ENCODE data around the gene INPP5B.
"Not testable (repeated sequence)": the region's sequence is repeated elsewhere in the genome, so short reads cannot be mapped to it uniquely, and the experiment has no call there.

Gene INPP5B

GRCh38 chr1:37987679-37988078 lies 40.8 kb upstream of the INPP5B start:
- Histone ChIP-seq H2BK5ac (ENCODE audit: low read depth, low read length, poor library complexity) (no peak overlapping the region), H4K8ac (ENCODE audit: low read depth, low read length) (no peak overlapping the region), H3K14ac (ENCODE audit: low read length) (no peak overlapping the region), H2AFZ (ENCODE audit: insufficient read depth, low read length, poor library complexity) (no peak overlapping the region), H4K91ac (ENCODE audit: low read depth, low read length) (no peak overlapping the region), H2AK5ac (ENCODE audit: low read length) (no peak overlapping the region), H3K9me3 (ENCODE audit: insufficient read depth, low read depth, low read length) (no peaks in the 10 kb centered on the region), H2BK12ac (ENCODE audit: low read length) (no peak overlapping the region), H2BK120ac (ENCODE audit: insufficient read depth, low read length, poor library complexity) (no peak overlapping the region), H3K79me1 (ENCODE audit: low read length) (peaks cover 7% of the 10 kb centered on the region), H3K4ac (ENCODE audit: low read depth, low read length) (no peak overlapping the region), H3K36me3 (ENCODE audit: control insufficient read depth in 1 of 2, insufficient read depth in 2 of 2, low read length in 2 of 2) (peaks cover 23 to 38% of the 10 kb centered on the region in 2 experiments), H3K79me2 (ENCODE audit: control insufficient read depth, insufficient read depth, low read length, poor library complexity) (peaks cover 4% of the 10 kb centered on the region), H3K27me3 (ENCODE audit: insufficient read depth, low read length) (no peaks in the 10 kb centered on the region), H3K9ac (ENCODE audit: low read length) (no peak overlapping the region), H3K27ac (ENCODE audit: low read depth, low read length) (no peak overlapping the region), H3K4me3 (ENCODE audit: low read depth, low read length) (no peak overlapping the region), H3K23ac (ENCODE audit: low read length) (no peak overlapping the region), H4K12ac (ENCODE audit: low read depth, low read length) (no peak overlapping the region), H3K4me2 (ENCODE audit: low read length) (no peak overlapping the region), H3K4me1 (ENCODE audit: control insufficient read depth in 1 of 2, insufficient read depth in 2 of 2, low read length in 2 of 2) (peaks cover 2 to 3% of the 10 kb centered on the region in 2 experiments), H3K18ac (ENCODE audit: low read length) (no peak overlapping the region)
- WGBS (ENCODE audit: extremely low coverage, insufficient coverage, insufficient read length) = no CpG with 5 or more reads among the region's 1 CpG
- no peak for DNase-seq

- H3K9me3 ChIP-seq (ENCODE audit: insufficient read depth, low read depth, low read length) = no peaks in the 10 kb centered on the region
- no peak overlapping the region for H3K4ac ChIP-seq (ENCODE audit: low read depth, low read length)
Measured at GRCh38 chr1:37983546-37983945, 36.7 kb upstream of the INPP5B start.

DNA sequence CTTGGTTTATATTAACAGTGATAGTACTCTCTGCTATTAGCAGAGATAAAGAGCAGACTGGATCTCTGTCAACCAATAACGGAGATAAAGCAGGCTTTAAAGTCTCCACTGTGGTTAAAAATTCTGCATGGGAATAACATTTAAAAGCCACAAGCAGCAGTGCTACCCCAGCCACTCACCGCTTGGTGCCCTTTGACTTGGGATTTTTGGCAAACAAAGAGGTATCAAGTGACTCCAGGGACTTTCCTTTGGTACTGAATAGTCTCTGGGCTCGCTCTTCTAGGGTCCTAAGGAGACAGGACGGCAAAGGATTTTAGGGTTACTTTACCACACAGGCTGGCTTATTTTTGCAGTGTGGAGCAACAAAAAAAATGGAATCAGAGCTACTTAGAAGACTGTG lies 31.7 kb upstream of the INPP5B start:
- DNase-seq = no peak
- Histone ChIP-seq H3K79me1 (ENCODE audit: low read length) (no peaks in the 10 kb centered on the region), H3K4me1 (ENCODE audit: control insufficient read depth in 1 of 2, insufficient read depth in 2 of 2, low read length in 2 of 2) (no peaks in the 10 kb centered on the region), H2AFZ (ENCODE audit: insufficient read depth, low read length, poor library complexity) (no peak overlapping the region), H3K79me2 (ENCODE audit: control insufficient read depth, insufficient read depth, low read length, poor library complexity) (no peaks in the 10 kb centered on the region), H3K9ac (ENCODE audit: low read length) (no peak overlapping the region), H2BK5ac (ENCODE audit: low read depth, low read length, poor library complexity) (no peak overlapping the region), H3K4me2 (ENCODE audit: low read length) (no peak overlapping the region), H2AK5ac (ENCODE audit: low read length) (no peak overlapping the region), H3K4me3 (ENCODE audit: low read depth, low read length) (no peak overlapping the region), H3K14ac (ENCODE audit: low read length) (no peak overlapping the region), H4K12ac (ENCODE audit: low read depth, low read length) (no peak overlapping the region), H3K4ac (ENCODE audit: low read depth, low read length) (no peak overlapping the region), H3K27me3 (ENCODE audit: insufficient read depth, low read length) (no peaks in the 10 kb centered on the region), H2BK120ac (ENCODE audit: insufficient read depth, low read length, poor library complexity) (no peak overlapping the region), H3K9me3 (ENCODE audit: insufficient read depth, low read depth, low read length) (no peaks in the 10 kb centered on the region), H3K27ac (ENCODE audit: low read depth, low read length) (no peak overlapping the region), H3K36me3 (ENCODE audit: control insufficient read depth in 1 of 2, insufficient read depth in 2 of 2, low read length in 2 of 2) (peaks cover 35 to 56% of the 10 kb centered on the region in 2 experiments), H3K23ac (ENCODE audit: low read length) (no peak overlapping the region), H2BK12ac (ENCODE audit: low read length) (no peak overlapping the region), H4K8ac (ENCODE audit: low read depth, low read length) (no peak overlapping the region), H4K91ac (ENCODE audit: low read depth, low read length) (no peak overlapping the region), H3K18ac (ENCODE audit: low read length) (no peak overlapping the region)
- no CpG with 5 or more reads among the region's 4 CpGs for WGBS (ENCODE audit: extremely low coverage, insufficient coverage, insufficient read length)

More at GRCh38 chr1:37983546-37983945, 36.7 kb upstream of the INPP5B start:
- Histone ChIP-seq H3K36me3 (ENCODE audit: control insufficient read depth in 1 of 2, insufficient read depth in 2 of 2, low read length in 2 of 2) (peaks cover 38 to 68% of the 10 kb centered on the region in 2 experiments), H4K12ac (ENCODE audit: low read depth, low read length) (no peak overlapping the region), H3K27ac (ENCODE audit: low read depth, low read length) (no peak overlapping the region), H3K18ac (ENCODE audit: low read length) (no peak overlapping the region), H2AFZ (ENCODE audit: insufficient read depth, low read length, poor library complexity) (no peak overlapping the region), H3K79me1 (ENCODE audit: low read length) (no peaks in the 10 kb centered on the region), H2AK5ac (ENCODE audit: low read length) (no peak overlapping the region), H2BK12ac (ENCODE audit: low read length) (no peak overlapping the region), H3K27me3 (ENCODE audit: insufficient read depth, low read length) (no peaks in the 10 kb centered on the region), H3K4me3 (ENCODE audit: low read depth, low read length) (no peak overlapping the region), H4K91ac (ENCODE audit: low read depth, low read length) (no peak overlapping the region), H3K4me1 (ENCODE audit: control insufficient read depth in 1 of 2, insufficient read depth in 2 of 2, low read length in 2 of 2) (no peaks in the 10 kb centered on the region), H3K9ac (ENCODE audit: low read length) (no peak overlapping the region), H3K79me2 (ENCODE audit: control insufficient read depth, insufficient read depth, low read length, poor library complexity) (no peaks in the 10 kb centered on the region), H2BK120ac (ENCODE audit: insufficient read depth, low read length, poor library complexity) (no peak overlapping the region), H3K14ac (ENCODE audit: low read length) (no peak overlapping the region), H2BK5ac (ENCODE audit: low read depth, low read length, poor library complexity) (no peak overlapping the region), H3K23ac (ENCODE audit: low read length) (no peak overlapping the region), H4K8ac (ENCODE audit: low read depth, low read length) (no peak overlapping the region), H3K4me2 (ENCODE audit: low read length) (no peak overlapping the region)
- no CpG with 5 or more reads among the region's 2 CpGs for WGBS (ENCODE audit: extremely low coverage, insufficient coverage, insufficient read length)
- DNase-seq = no peak

GRCh38 chr1:37975083-37975482 lies 28.2 kb upstream of the INPP5B start:
- H2BK12ac ChIP-seq (ENCODE audit: low read length); H3K4me3 ChIP-seq (ENCODE audit: low read depth, low read length); H2BK5ac ChIP-seq (ENCODE audit: low read depth, low read length, poor library complexity); H4K12ac ChIP-seq (ENCODE audit: low read depth, low read length); H3K9ac ChIP-seq (ENCODE audit: low read length); H2AK5ac ChIP-seq (ENCODE audit: low read length); H4K8ac ChIP-seq (ENCODE audit: low read depth, low read length); H3K79me2 ChIP-seq (ENCODE audit: control insufficient read depth, insufficient read depth, low read length, poor library complexity); H3K18ac ChIP-seq (ENCODE audit: low read length); H3K27me3 ChIP-seq (ENCODE audit: insufficient read depth, low read length); H3K23ac ChIP-seq (ENCODE audit: low read length); H3K4ac ChIP-seq (ENCODE audit: low read depth, low read length); H3K27ac ChIP-seq (ENCODE audit: low read depth, low read length); H3K4me2 ChIP-seq (ENCODE audit: low read length); H2BK120ac ChIP-seq (ENCODE audit: insufficient read depth, low read length, poor library complexity); H3K4me1 ChIP-seq (ENCODE audit: control insufficient read depth in 1 of 2, insufficient read depth in 2 of 2, low read length in 2 of 2); H2AFZ ChIP-seq (ENCODE audit: insufficient read depth, low read length, poor library complexity); H4K91ac ChIP-seq (ENCODE audit: low read depth, low read length); H3K79me1 ChIP-seq (ENCODE audit: low read length); H3K14ac ChIP-seq (ENCODE audit: low read length); H3K9me3 ChIP-seq (ENCODE audit: insufficient read depth, low read depth, low read length): not testable (repeated sequence)
- no CpG with 5 or more reads among the region's 6 CpGs for whole genome bisulfite sequencing (ENCODE audit: extremely low coverage, insufficient coverage, insufficient read length)
- H3K36me3 ChIP-seq (ENCODE audit: control insufficient read depth in 1 of 2, insufficient read depth in 2 of 2, low read length in 2 of 2) = peaks cover 26 to 39% of the 10 kb centered on the region in 2 experiments
- peak; percentile 56 to 89 for DNase-seq

Measured in trophoblast cell (in vitro differentiated cells and primary cell).